ENCODE data around the gene DPP6. TPM values are rescaled to one million over a fixed set of nuclear protein-coding genes. Genes with fewer than 3 reads are reported as not detected.
"Not testable (repeated sequence)": the region's sequence is repeated elsewhere in the genome, so short reads cannot be mapped to it uniquely, and the experiment has no call there.

The DPP6 gene
- polyA plus RNA-seq, 10 donors = 2.7 to 7.9 (median 4.9) TPM

- DNase-seq = no peak
These were observed 601.1 kb downstream of the DPP6 start for GRCh38 chr7:154653281-154653680.

- no peak for DNase-seq
These were observed 604.4 kb downstream of the DPP6 start for GRCh38 chr7:154656618-154657017.

- no peak for DNase-seq
These were observed 614.6 kb downstream of the DPP6 start for GRCh38 chr7:154666768-154667167.

GRCh38 chr7:154672659-154673415 is 620.6 kb downstream of the DPP6 start:
- DNase-seq = no peak

GRCh38 chr7:154674191-154674590 is 622.0 kb downstream of the DPP6 start:
- DNase-seq = no peak

- no peak for DNase-seq
These were observed 623.4 kb downstream of the DPP6 start for GRCh38 chr7:154675560-154675959.

GRCh38 chr7:154676033-154676421 is 623.8 kb downstream of the DPP6 start:
- DNase-seq = not testable (repeated sequence)

- DNase-seq = no peak
These were observed 624.4 kb downstream of the DPP6 start for GRCh38 chr7:154676422-154677073.

GRCh38 chr7:154677454-154677853 is 625.3 kb downstream of the DPP6 start:
- no peak for DNase-seq

GRCh38 chr7:154678001-154678550 is 625.9 kb downstream of the DPP6 start:
- DNase-seq = not testable (repeated sequence)

- DNase-seq = no peak
These were observed 627.3 kb downstream of the DPP6 start for GRCh38 chr7:154679379-154680053.

- no peak for DNase-seq
These were observed 628.9 kb downstream of the DPP6 start for GRCh38 chr7:154680894-154681659.

GRCh38 chr7:154682003-154682402 is 629.8 kb downstream of the DPP6 start:
- no peak for DNase-seq

- peak; percentile 26 to 48 (median 27) for DNase-seq
These were observed 632.7 kb downstream of the DPP6 start for GRCh38 chr7:154684666-154685563.

GRCh38 chr7:154685564-154685901 is 633.3 kb downstream of the DPP6 start:
- DNase-seq = no peak

GRCh38 chr7:154686305-154686704 is 634.1 kb downstream of the DPP6 start:
- no peak for DNase-seq

- DNase-seq = no peak
These were observed 636.8 kb downstream of the DPP6 start for GRCh38 chr7:154688952-154689351.

GRCh38 chr7:154690411-154690810 is 638.2 kb downstream of the DPP6 start:
- no peak for DNase-seq

GRCh38 chr7:154693661-154694060 is 641.5 kb downstream of the DPP6 start:
- DNase-seq = no peak

GRCh38 chr7:154695836-154696235 is 643.6 kb downstream of the DPP6 start:
- no peak for DNase-seq

GRCh38 chr7:154696556-154696955 is 644.4 kb downstream of the DPP6 start:
- DNase-seq = no peak

Measured in muscle of back (tissue), 11 donors.